Stimulated activated CD8-positive, alpha-beta memory T cell treated with anti-CD3 and anti-CD28 coated beads, Interleukin-15, amount 100 ng/mL, for 24 hours (primary cell): Measurements from ENCODE around the gene SLC11A2.
"Not testable (repeated sequence)": the region's sequence is repeated elsewhere in the genome, so short reads cannot be mapped to it uniquely, and the experiment has no call there.

Experiments
- DNase-seq: peaks from one replicate; pipeline ENCODE4 v3.0.0-alpha.2; 2020; ENCODE audit warnings: low read depth

Gene SLC11A2

DNA sequence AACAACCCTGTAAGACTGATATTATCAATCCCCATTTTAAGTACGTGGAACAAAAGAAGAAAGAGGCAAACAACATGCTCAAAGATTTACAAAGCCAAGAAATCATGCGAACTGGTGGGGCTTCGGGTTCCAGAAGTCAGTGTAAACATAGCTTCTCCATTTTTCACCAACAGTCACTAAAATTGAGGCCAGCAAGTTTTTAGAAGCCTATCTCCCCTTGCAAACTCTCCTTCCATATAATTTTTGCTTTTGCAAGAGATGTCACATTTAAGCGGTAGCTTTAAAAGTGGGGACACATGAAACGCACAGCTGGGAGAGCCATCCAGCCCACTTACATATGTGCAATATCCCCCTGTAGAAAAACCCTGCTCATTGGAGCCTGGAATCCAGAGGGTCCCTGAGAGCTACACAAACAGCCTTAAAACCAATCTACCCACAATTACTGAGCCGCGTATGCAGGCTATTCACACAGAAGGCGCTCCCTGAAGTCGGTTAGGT, 797 bp downstream of the SLC11A2 start:
- DNase-seq = no peak

DNA sequence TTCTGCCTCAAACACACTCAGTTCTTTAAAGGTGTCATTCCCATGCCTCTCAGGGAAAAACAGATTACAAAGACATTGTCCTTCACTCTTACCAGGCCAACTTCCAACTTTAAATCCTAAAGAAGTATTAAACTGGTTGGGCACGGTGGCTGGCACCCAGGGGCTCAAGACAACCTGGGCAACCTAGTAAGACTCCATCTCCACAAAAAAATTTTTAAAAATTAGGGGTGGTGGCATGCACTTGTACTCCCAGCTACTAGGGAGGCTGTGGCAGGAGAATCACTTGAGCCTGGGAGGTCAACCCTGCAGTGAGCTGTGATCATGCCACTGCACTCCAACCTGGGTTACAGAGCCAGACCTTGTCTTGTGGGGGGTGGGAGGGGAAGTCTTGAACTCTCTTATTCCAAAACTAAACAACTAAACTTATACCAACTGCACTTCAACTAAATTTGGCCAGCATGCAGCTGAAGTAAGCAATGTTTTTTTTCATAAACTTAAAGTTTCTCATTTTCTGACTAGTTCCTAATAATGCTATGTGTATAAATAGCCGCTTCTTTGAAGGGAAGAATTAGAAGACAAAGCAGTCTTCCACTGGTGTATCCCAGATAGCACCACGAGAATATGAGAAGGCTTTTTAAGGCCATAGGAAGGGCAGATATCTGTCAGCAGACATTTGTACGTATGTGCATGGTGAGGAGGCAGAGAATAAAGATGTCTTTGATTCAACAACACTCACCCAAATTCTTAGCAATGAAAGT, 2.4 kb downstream of the SLC11A2 start:
- no peak for DNase-seq

DNA sequence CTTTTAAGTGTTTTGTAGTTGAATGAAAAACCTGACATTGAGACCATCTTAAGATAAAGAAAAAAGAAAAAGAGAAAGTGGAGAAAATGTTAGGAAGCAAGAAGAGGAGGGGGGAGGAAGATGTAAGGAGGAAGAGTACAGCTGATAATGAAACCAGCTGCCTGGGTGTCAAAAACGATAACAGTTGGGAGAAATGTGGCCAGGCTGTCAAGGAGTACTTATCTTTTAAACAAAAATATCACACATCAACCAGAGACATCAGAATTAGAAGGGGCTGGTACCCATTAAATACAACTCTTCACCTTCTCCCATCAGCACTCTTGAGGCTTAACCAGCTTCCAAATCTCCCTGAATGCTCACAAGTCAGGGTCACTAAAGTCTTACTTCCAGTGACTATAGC, 4.5 kb downstream of the SLC11A2 start:
- DNase-seq = no peak

DNA sequence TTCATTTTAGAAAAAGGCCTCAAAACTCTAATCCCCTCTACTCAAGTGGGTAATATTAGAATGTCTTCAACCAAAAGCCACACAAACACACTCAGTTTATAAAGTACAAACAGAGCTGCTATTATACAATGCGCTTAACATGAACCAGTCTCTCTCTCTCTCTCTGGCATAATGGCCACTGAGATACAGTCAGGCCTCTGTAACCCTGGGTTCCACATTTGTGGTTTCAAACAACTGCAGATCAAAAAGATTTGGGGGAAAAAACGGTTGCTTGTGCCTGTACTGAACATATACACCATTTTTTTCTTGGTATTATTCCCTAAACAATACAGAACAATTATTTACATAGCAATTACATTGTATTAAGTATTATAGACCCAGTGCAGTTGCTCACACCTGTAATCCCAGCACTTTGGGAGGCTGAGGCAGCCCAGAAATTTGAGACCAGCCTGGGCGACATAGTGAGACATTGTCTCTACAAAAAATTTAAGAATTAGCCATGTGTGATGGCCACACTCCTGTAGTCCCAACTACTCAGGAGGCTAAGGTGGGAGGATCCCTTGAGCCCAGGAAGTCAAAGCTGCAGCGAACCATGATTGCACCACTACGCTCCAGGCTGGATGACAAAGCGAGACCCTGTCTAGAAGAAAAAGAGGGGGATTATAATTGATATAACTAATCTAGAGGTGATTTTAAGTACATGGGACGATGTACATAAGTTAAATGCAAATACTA, 5.6 kb downstream of the SLC11A2 start:
- DNase-seq = no peak

DNA sequence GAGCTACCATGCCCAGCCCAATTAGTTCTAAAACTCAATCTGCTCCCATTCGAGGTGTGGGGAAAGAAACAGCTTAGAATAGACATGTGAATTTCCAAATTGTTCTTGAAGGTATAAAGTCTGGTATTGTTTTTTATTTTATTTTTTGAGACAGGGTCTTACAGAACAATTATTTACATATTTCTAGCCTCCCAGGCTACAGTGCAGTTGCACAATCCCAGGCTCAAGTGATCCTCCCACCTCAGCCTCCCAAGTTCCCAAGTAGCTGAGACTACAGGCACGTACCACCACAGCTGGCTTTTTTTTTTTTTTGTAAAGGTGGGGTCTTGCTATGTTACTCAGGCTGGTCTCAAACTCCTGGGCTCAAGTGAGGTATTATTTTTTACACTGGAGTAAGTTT, 6.3 kb downstream of the SLC11A2 start:
- DNase-seq = no peak

DNA sequence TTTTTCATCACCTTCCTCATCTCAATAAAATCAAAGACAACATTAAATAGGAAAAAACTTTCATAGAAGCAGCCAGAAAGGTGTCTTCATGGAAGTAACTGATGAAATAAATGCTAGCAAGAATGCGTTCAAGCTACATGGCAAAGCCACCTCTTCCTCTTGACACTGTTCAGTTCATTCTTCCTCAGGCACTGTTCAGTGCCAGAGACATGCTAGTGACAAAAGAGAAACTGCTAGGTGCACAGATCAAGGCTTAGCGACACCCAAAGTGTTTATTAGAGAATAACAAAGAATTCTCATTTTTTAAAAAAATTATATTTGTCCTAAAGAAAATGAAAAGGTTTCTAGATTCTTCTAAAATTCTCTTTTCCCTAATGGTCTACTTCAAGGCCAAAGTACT, 7.2 kb downstream of the SLC11A2 start:
- no peak for DNase-seq

DNA sequence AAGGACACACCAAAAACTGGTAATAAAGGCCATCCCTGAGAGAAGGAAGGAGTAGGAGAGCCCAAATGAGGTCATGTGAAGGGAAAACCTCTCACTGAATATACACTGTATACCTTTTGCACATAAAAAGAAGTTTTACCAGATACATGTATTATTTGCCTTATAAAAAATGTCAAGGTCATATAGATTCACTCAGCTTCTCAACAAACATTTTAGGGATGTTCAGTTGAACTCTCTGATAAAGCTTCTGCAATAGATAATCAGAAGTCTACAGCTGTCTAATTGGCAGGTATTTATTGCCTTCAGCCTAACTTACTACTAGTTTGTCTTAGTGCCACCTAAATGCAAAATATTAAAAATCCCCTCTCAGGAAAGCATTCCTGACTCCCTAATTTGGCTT, 8.7 kb downstream of the SLC11A2 start:
- no peak for DNase-seq

DNA sequence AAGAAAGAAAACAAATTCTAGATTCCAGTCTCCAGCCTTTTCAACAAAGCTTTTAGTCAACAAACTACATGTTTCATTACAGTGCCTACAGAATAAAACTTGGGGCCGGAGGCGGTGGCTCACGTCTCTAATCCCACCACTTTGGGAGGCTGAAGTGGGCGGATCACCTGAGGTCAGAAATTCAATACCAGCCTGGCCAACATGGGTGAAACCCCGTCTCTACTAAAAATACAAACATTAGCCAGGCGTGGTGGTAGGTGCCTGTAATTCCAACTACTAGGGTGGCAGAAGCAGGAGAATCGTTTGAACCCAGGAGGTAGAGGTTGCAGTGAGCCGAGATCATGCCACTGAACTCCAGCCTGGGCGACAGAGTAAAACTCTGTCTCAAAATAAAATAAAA, 11.7 kb downstream of the SLC11A2 start:
- DNase-seq = not testable (repeated sequence)

DNA sequence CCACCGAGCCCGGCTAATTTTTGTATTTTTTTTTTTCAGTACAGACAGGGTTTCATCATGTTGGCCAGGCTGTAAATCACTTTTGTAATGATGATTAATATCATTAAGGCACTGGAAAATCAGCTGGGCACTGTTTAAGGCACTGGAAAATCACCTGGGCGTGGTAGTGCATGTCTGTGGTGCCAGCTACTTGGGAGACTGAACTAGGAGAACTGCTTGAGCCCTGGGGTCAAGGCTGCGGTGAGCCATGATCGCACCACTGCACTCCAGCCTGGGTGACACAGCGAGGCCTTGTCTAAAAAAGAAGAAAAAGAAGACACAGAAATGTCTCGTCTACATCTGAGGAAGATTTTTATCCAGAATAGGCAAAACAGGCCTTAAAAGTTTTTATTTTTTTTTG, 12.7 kb downstream of the SLC11A2 start:
- DNase-seq = no peak

DNA sequence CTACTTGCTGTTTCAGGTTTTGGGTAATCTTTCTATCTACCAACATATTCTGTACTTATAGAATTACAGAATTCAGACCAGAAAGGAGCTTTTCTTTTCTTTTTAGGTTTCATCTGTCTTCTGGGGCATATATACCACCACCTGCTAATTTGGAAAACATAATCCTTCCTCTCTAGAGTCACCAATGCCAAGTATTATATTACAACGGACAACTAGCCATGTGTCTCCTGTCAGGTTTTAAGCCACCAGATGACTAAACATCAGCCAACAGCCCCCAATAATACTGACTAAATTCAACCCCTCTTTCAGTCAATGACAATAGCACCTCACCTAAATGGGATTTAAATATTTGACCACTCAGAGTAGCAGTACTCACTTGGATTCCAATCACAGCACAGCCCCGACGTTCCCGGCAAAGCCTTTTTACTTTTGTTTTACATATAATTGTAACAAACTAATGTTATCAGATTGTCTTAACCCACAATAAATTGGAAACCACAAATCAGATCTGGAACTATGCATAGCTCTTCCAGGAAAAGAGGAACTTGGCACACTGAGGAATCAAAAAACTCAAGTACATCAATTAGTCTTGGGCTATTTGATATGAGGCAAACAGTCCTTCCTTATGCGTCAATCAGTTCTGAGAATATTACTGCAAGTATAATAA, 13.5 kb downstream of the SLC11A2 start:
- DNase-seq = no peak

DNA sequence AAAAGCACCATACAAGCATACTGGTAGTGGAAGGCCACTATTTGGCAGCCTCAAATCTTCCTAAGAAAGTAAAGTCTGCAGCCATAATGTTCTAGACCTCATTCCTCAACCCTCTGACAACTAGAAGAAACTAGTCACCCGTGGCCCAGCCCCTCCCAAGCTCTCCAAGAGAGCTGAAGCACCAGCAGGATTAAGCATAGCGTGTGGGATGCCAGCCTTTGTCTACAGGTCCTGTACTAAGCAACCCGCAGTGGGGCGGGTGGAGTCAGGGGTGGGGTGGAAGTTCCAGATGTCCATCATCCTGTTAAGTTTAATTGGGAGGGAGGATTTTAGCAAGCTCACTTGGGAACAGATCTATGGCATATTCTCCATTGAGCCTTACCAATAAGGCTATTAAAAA, 14.2 kb downstream of the SLC11A2 start:
- no peak for DNase-seq

DNA sequence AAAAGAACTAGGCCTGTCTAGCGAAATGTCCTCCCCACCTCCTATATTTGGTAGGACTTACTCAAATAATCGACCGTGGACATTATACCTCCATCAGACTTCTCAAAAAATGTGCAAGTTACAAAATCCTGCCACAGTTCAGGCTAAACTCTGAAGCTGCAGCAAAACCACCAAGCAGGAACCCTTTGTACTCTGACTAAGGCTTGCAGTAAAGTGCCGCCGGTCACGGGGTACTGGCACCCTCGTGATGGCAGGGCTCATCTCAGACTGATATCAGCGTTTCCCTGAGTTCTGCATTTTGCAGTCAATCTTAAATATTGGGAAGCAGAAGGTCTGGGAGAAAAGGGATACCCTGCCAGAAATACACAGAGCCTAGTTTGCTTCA, 17.1 kb downstream of the SLC11A2 start:
- no peak for DNase-seq

DNA sequence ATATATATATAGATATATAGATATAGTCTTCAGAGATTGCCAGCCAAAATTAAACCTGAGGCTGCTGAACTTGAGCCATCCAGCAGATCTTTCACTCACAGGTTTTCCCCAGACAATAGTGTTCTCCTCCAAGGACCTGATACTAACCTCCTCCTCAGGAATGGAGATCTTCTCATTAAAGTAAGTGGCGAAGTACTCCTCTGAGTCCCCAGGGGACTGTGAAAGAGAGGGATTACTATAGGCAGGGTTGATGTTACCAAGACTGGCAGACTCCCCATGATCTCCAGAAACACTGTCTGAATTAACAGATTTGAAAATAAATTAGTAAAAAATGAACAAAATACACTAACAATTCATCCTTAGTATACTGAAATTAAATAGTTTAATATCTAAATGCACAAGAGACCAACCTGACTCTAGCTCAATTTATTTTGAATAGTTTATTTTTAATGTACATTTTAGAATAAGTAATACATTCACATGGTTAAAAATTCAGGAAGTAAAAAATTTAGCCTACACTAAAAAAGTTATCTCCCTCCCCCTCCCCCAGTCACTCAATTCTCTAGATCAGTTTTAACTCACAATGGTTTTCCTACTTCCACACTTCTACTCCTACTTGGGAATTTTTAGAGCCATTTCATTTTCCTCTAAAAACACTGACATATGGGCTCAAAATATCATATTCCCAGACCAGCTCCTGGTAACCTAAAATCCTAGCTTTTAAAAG, 17.7 kb downstream of the SLC11A2 start:
- no peak for DNase-seq

DNA sequence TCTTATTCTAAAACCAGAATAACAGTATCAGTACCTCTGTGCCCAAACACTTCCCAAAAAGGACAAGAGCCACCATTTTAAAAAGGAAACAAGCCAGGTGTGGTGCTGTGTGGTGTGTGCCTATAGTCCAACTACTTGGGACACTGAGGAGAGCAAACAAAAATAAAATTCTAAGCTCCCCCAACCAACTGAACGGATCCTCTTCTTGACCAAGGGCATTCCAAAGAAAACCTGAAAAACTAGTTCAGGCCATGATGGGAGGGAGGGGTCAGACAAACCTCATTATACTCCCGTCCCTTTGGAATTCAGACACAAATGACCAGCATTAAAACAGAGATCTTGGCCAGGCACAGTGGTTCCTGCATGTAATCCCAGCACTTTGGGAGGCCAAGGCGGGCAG, 20.5 kb downstream of the SLC11A2 start:
- no peak for DNase-seq

DNA sequence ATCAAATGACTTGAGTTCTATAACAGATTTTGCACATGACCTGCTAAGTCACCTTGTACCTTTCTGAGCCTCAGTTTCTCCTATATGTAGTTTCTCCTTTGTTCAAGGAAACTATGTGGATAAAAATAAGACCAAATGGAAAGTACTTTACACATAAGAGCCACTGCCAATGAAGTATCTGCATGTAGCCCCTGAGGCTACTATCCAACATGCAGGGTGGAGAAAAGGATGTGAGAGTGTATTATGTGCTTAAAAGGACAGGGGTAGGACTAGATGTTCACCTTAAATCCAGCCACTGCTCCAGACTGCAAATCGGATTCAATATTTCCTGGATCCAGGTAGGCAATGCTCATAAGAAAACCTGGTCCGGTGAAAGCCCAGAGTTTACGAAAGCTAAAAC, 21.2 kb downstream of the SLC11A2 start:
- no peak for DNase-seq

DNA sequence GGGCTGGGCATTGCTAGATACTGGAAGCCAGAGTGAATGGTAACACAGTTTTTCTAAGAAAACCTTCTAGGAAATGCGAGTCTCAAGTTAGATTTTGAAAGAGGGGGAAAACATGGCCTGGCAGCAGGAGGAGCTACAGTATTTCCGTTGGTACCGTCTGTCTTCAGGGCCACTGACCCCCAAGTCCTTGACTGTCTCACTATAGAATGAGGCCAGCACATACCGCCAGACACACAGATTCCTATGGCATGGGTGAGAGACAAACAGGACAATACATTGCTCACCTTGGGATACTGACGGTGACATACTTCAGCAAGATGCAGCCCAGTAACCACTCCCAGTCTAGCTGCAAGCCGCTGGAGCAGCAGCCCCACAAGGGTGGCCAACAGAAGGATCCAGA, 21.7 kb downstream of the SLC11A2 start:
- no peak for DNase-seq

DNA sequence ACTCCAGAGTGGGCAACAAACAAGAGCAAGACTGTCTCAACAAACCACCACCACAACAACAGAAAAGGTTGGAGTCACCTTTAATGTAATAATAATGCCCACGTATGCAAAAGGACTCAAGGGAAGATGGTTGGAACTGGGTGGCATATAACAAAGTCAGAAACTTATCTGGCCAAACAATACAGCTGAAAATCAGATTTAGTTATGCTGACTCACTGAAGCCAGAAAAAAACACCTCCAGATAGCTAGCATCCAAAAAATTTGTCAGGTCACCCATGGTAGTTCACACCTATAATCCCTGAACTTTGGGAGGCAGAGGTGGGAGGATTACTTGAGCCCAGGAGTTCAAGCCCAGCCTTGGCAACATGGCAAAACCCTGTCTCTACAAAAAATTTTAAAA, 24.4 kb downstream of the SLC11A2 start:
- DNase-seq = no peak

DNA sequence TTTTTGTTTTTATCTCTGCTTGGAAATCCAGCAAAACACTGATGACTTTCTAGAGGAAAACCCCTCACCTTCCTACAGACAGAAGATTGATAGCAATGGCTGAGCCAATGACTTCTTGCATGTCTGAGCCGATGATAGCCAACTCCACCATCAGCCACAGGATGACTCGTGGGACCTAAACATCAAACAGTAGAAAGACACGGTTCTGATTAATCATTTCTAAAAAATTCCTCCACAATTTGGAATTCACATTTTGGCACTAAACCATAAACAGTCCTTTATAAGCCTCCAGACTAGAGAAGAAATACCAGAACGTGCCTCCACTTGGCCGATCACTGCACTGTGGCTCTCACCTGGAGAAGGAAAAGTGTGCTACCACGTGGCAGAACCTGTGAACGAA, 25.9 kb downstream of the SLC11A2 start:
- DNase-seq = no peak

DNA sequence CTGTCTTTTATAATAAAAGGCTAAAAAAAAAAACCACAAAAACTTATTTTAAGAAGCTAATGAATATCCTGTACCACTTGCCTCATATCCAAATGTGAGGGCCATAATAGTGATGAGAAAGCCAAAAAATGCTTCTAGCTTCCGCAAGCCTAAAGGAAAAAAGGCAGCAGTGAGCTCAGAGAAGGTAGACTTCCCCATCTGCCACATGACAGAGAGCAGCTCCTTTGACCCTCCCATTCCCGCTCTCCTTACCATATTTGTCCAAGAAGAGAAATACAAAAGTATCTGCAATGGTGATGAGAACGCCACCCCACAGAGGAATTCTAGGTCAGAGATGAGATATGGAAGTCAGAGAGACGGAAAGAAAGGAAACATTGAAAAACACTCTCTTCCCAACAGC, 27.1 kb downstream of the SLC11A2 start:
- no peak for DNase-seq

DNA sequence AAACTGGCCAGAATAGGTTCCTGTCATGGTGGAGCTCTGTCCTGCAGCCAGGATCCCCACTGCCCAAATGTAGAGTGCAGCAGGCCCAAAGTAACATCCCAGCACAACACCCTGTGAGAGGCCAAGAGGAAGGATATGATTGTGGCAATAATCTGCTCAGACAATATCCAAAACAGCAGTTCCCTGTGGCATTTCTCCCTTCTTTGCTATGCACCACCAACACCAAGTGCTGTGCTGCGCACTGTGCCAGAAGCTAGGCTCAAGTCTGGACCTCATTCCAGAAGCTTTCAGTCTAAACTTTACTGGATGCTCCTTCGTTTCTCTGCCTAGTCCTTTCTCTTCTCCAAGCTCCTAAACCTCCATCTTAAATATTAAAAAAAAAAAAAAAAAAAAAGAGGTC, 33.4 kb downstream of the SLC11A2 start:
- no peak for DNase-seq

DNA sequence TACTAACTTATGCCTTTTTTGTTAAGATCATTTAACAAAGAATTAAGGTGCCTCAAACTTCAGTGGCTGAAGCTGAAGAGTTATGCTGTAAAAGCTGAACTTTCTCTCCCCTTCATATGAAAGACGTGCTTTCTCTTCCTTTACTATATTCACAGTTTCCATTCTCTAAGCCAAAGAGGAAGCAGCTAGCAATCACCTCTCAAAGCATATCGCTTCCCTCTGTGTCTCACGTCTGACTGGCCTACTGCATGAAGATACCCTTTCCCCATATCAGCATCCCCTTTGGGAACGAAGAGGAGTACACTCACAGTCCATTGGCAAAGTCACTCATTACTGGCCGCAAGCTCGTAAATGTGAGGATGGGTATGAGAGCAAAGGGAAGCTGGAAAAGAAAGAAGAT, 34.9 kb downstream of the SLC11A2 start:
- DNase-seq = no peak

DNA sequence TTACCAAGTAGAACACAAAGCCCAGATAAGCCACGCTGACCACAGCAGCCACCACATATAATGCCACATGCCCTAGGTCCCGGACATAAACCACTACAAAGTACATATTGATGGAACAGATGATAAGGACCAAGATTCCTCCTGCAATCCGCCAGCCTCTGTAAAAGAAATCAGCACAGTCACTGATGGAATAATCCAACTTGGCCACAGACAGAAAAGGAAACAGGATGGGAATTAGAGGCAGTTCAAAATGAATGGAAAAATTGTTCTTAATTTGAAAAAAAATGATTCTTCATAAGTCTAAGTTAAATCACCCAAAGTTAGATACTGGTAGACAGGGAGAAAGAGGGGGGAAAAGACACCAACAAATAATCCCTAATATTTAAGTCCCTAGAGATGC, 35.4 kb downstream of the SLC11A2 start:
- no peak for DNase-seq
